ENCODE results near the gene SHB. TPM values are rescaled to one million over a fixed set of nuclear protein-coding genes. Genes with fewer than 3 reads are reported as not detected.

Gene SHB
- total RNA-seq, 2 experiments from 2014 or later = 1.1 to 1.2 TPM

GRCh38 chr9:38086496-38086895 is 17.5 kb upstream of the SHB start:
- H3K27ac ChIP-seq (ENCODE audit: low read depth in 1 of 2, low read length in 2 of 2) = no peak overlapping the region
- no peak overlapping the region for H3K4me3 ChIP-seq (ENCODE audit: low read length)
- Mint-ChIP-seq H3K36me3 (ENCODE audit: low read depth) (no peaks in the 10 kb centered on the region), H3K27me3 (peaks cover 15% of the 10 kb centered on the region), H3K4me3 (no peak overlapping the region), H3K9me3 (no peaks in the 10 kb centered on the region), H3K4me1 (ENCODE audit: low read depth) (no peaks in the 10 kb centered on the region), H3K27ac (no peak overlapping the region)
- H3K4me1 ChIP-seq (ENCODE audit: insufficient read depth, low read length) = no peaks in the 10 kb centered on the region
- POLR2A ChIA-PET = no interaction called here
- H3K27me3 ChIP-seq (ENCODE audit: control insufficient read depth in 1 of 2, insufficient read depth in 2 of 2, low read length in 2 of 2) = no peaks in the 10 kb centered on the region
- no peak for ATAC-seq (ENCODE audit: poor library complexity)
- no peak for DNase-seq
- no peak for TF ChIP-seq CTCF (IDR thresholded peaks at IDR 0.05)
- intact Hi-C loops (cut with DNase I, micrococcal nuclease) = loop anchor here in 1 of 2 experiments (5.0 to 10.0 kb wide), 3 partner anchors 174 to 276 kb away; no protein-coding TSS in a partner anchor
- H3K36me3 ChIP-seq (ENCODE audit: insufficient read depth, low read length) = no peaks in the 10 kb centered on the region
- CTCF ChIA-PET = no interaction called here
- H3K9me3 ChIP-seq (ENCODE audit: control insufficient read depth in 1 of 2, insufficient read depth in 1 of 2, low read length in 2 of 2) = no peaks in the 10 kb centered on the region

GRCh38 chr9:38085308-38085707 is 16.3 kb upstream of the SHB start:
- H3K4me3 Mint-ChIP-seq = no peak overlapping the region
- no peaks in the 10 kb centered on the region for H3K9me3 Mint-ChIP-seq
- H3K27me3 ChIP-seq (ENCODE audit: control insufficient read depth in 1 of 2, insufficient read depth in 2 of 2, low read length in 2 of 2) = no peaks in the 10 kb centered on the region
- no peaks in the 10 kb centered on the region for H3K36me3 Mint-ChIP-seq (ENCODE audit: low read depth)
- no peaks in the 10 kb centered on the region for H3K4me1 Mint-ChIP-seq (ENCODE audit: low read depth)
- H3K4me1 ChIP-seq (ENCODE audit: insufficient read depth, low read length) = no peaks in the 10 kb centered on the region
- H3K27ac Mint-ChIP-seq = no peak overlapping the region
- intact Hi-C loops (cut with DNase I, micrococcal nuclease) = loop anchor here (2.0 to 10.0 kb wide), 4 partner anchors 173 to 313 kb away; no protein-coding TSS in a partner anchor
- TF ChIP-seq CTCF (IDR thresholded peaks at IDR 0.05) = no peak
- ATAC-seq (ENCODE audit: poor library complexity) = no peak
- CTCF ChIA-PET = no interaction called here
- H3K36me3 ChIP-seq (ENCODE audit: insufficient read depth, low read length) = no peaks in the 10 kb centered on the region
- H3K4me3 ChIP-seq (ENCODE audit: low read length) = no peak overlapping the region
- no peaks in the 10 kb centered on the region for H3K9me3 ChIP-seq (ENCODE audit: control insufficient read depth in 1 of 2, insufficient read depth in 1 of 2, low read length in 2 of 2)
- no peak overlapping the region for H3K27ac ChIP-seq (ENCODE audit: low read depth in 1 of 2, low read length in 2 of 2)
- H3K27me3 Mint-ChIP-seq = peaks cover 20% of the 10 kb centered on the region
- POLR2A ChIA-PET = no interaction called here
- no peak for DNase-seq

- Histone ChIP-seq H3K4me3 (ENCODE audit: low read length) (no peak overlapping the region), H3K27me3 (ENCODE audit: control insufficient read depth in 1 of 2, insufficient read depth in 2 of 2, low read length in 2 of 2) (peaks cover 6% of the 10 kb centered on the region in 2 experiments), H3K9me3 (ENCODE audit: control insufficient read depth in 1 of 2, insufficient read depth in 1 of 2, low read length in 2 of 2) (no peaks in the 10 kb centered on the region), H3K36me3 (ENCODE audit: insufficient read depth, low read length) (no peaks in the 10 kb centered on the region), H3K27ac (ENCODE audit: low read depth in 1 of 2, low read length in 2 of 2) (no peak overlapping the region), H3K4me1 (ENCODE audit: insufficient read depth, low read length) (no peaks in the 10 kb centered on the region)
- H3K27ac Mint-ChIP-seq = no peak overlapping the region
- ChIA-PET CTCF (interaction anchor here (1.0 kb wide), 1 partner anchor 15 kb away, joined by 3 read pairs; no protein-coding TSS in a partner anchor), POLR2A (no interaction called here)
- ATAC-seq (ENCODE audit: poor library complexity) (no peak), DNase-seq (no peak)
- H3K36me3 Mint-ChIP-seq (ENCODE audit: low read depth) = no peaks in the 10 kb centered on the region
- H3K27me3 Mint-ChIP-seq = peaks cover 27% of the 10 kb centered on the region
- intact Hi-C loops (cut with DNase I, micrococcal nuclease) = loop anchor here (2.0 to 10.0 kb wide), 2 partner anchors 180 to 314 kb away; no protein-coding TSS in a partner anchor
- no peaks in the 10 kb centered on the region for H3K9me3 Mint-ChIP-seq
- no peaks in the 10 kb centered on the region for H3K4me1 Mint-ChIP-seq (ENCODE audit: low read depth)
- no peak for TF ChIP-seq CTCF (IDR thresholded peaks at IDR 0.05)
- no peak overlapping the region for H3K4me3 Mint-ChIP-seq
Measured at GRCh38 chr9:38084556-38084880, 15.5 kb upstream of the SHB start.
